HG03025 (cell line): ENCODE measurements around the gene DEFB121.
"Not testable (repeated sequence)": the region's sequence is repeated elsewhere in the genome, so short reads cannot be mapped to it uniquely, and the experiment has no call there.

ENCODE experiments used
- ATAC-seq: cut with Tn5 transposase; IDR thresholded peaks from one replicate; pipeline ENCODE4 v1.9.1; 2021; ENCODE audit warnings: mild to moderate bottlenecking, moderate library complexity; ENCODE audit not compliant: unreplicated experiment, low FRiP score

Gene DEFB121

GRCh38 chr20:31364272-31364671 is 41.7 kb downstream of the DEFB121 start:
- not testable (repeated sequence) for ATAC-seq

- no peak for ATAC-seq
Measured at GRCh38 chr20:31363295-31363694, 42.7 kb downstream of the DEFB121 start.

GRCh38 chr20:31355981-31356380 is 50.0 kb downstream of the DEFB121 start:
- no peak for ATAC-seq
